ENCODE measurements around the gene EP400.
"Not testable (repeated sequence)": the region's sequence is repeated elsewhere in the genome, so short reads cannot be mapped to it uniquely, and the experiment has no call there.

The EP400 gene

GRCh38 chr12:132100306-132101065, 150.7 kb downstream of the EP400 start:
- H3K9me3 ChIP-seq (ENCODE audit: control insufficient read depth, insufficient read depth, low read depth, low read length): no peaks in the 10 kb centered on the region
- H3K27ac ChIP-seq (ENCODE audit: extremely low read depth, low read depth, low read length): no peak overlapping the region
- ChIA-PET POLR2A (no interaction called here), CTCF (no interaction called here)
- H3K4me3 ChIP-seq (ENCODE audit: low read depth, low read length): no peak overlapping the region
- no peak for TF ChIP-seq SP7 (tag by site-specific recombination; IDR thresholded peaks at IDR 0.05)
- no peak for TF ChIP-seq CTCF (tag by site-specific recombination; IDR thresholded peaks at IDR 0.05)
- no peak for TF ChIP-seq ZNF23 (tag by site-specific recombination; IDR thresholded peaks at IDR 0.05; ENCODE audit: borderline replicate concordance)
- no peak for TF ChIP-seq GLI4 (tag by site-specific recombination; IDR thresholded peaks at IDR 0.05)
- TF ChIP-seq ZNF211 (tag by site-specific recombination; IDR thresholded peaks at IDR 0.05; ENCODE audit: low read depth): no peak
- TF ChIP-seq ZNF292 (tag by site-specific recombination; IDR thresholded peaks at IDR 0.05; ENCODE audit: borderline replicate concordance, low read depth): no peak
- no peak for TF ChIP-seq ZNF623 (tag by site-specific recombination; IDR thresholded peaks at IDR 0.05)
- no peak for TF ChIP-seq IKZF3 (tag by site-specific recombination; IDR thresholded peaks at IDR 0.05)
- TF ChIP-seq ZNF426 (tag by site-specific recombination; IDR thresholded peaks at IDR 0.05): no peak
- no peak for TF ChIP-seq ZNF335 (tag by site-specific recombination; conservative IDR thresholded peaks at IDR 0.05)
- no peak for TF ChIP-seq ZSCAN18 (tag by site-specific recombination; IDR thresholded peaks at IDR 0.05)
- no peak for TF ChIP-seq ZNF514 (tag by site-specific recombination; IDR thresholded peaks at IDR 0.05)
- TF ChIP-seq ZNF629 (tag by site-specific recombination; IDR thresholded peaks at IDR 0.05): no peak
- TF ChIP-seq ZBTB21 (tag by site-specific recombination; IDR thresholded peaks at IDR 0.05): no peak
- H3K36me3 ChIP-seq (ENCODE audit: control insufficient read depth in 2 of 2, insufficient read depth in 1 of 2, low read length in 2 of 2): peaks cover under 1 to 51% of the 10 kb centered on the region in 2 experiments; a peak in 2 of 3 replicates
- H3K4me1 ChIP-seq (ENCODE audit: control insufficient read depth, insufficient read depth, low read length): no peaks in the 10 kb centered on the region

DNA sequence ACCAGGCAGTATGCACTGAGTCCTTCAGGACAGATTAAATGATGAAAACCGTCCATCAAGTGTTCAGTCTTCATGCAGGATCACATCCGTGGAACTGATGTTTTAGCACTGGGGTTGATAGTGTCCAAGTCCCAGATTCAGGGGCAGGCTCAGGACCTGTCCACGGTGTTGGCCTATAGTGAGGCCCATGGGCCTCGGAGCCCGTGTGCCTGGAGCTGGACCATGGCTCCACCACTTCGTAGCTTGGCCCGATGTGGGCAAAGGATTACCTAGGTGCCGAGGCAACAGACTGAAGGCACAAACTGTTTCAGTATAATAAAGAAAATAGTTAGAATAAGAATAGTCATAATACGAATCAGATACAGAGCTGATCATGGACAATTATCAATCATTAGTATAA, 152.6 kb downstream of the EP400 start:
- no peak for TF ChIP-seq ZNF140 (tag by site-specific recombination; IDR thresholded peaks at IDR 0.05)
- no peak for TF ChIP-seq ZNF549 (tag by site-specific recombination; IDR thresholded peaks at IDR 0.05)
- TF ChIP-seq ZNF830 (tag by site-specific recombination; IDR thresholded peaks at IDR 0.05; ENCODE audit: low read depth): no peak
- TF ChIP-seq ZNF768 (tag by site-specific recombination; IDR thresholded peaks at IDR 0.05): no peak
- TF ChIP-seq ZNF155 (tag by site-specific recombination; IDR thresholded peaks at IDR 0.05): no peak
- TF ChIP-seq GFI1B (tag by site-specific recombination; IDR thresholded peaks at IDR 0.05): no peak
- no peak for TF ChIP-seq TCF7L2 (IDR thresholded peaks at IDR 0.05; ENCODE audit: borderline replicate concordance, low read depth, low read length)
- TF ChIP-seq MYNN (tag by site-specific recombination; IDR thresholded peaks at IDR 0.05; ENCODE audit: borderline replicate concordance): no peak
- no peak for TF ChIP-seq GLI4 (tag by site-specific recombination; IDR thresholded peaks at IDR 0.05)
- no peak for TF ChIP-seq ZNF48 (tag by site-specific recombination; IDR thresholded peaks at IDR 0.05)
- no peak for TF ChIP-seq ZNF37A (tag by site-specific recombination; IDR thresholded peaks at IDR 0.05)
- Histone ChIP-seq H3K9me3 (ENCODE audit: control insufficient read depth, insufficient read depth, low read depth, low read length) (no peaks in the 10 kb centered on the region), H3K4me3 (ENCODE audit: low read depth, low read length) (no peak overlapping the region), H3K27ac (ENCODE audit: extremely low read depth, low read depth, low read length) (no peak overlapping the region), H3K36me3 (ENCODE audit: control insufficient read depth in 2 of 2, insufficient read depth in 1 of 2, low read length in 2 of 2) (peaks cover 4 to 45% of the 10 kb centered on the region in 2 experiments; a peak in 2 of 3 replicates), H3K4me1 (ENCODE audit: control insufficient read depth, insufficient read depth, low read length) (no peaks in the 10 kb centered on the region)
- CTCF ChIA-PET: no interaction called here
- POLR2A ChIA-PET: no interaction called here

GRCh38 chr12:132103072-132103471, 153.3 kb downstream of the EP400 start:
- CTCF ChIA-PET; H3K27ac ChIP-seq (ENCODE audit: extremely low read depth, low read depth, low read length); POLR2A ChIA-PET; H3K9me3 ChIP-seq (ENCODE audit: control insufficient read depth, insufficient read depth, low read depth, low read length); H3K4me3 ChIP-seq (ENCODE audit: low read depth, low read length); H3K4me1 ChIP-seq (ENCODE audit: control insufficient read depth, insufficient read depth, low read length): not testable (repeated sequence)
- H3K36me3 ChIP-seq (ENCODE audit: control insufficient read depth in 2 of 2, insufficient read depth in 1 of 2, low read length in 2 of 2): peaks cover 4 to 43% of the 10 kb centered on the region in 2 experiments; a peak in 2 of 3 replicates
